ENCODE results near the gene ADGRB2.

Gene ADGRB2

GRCh38 chr1:31731049-31731565, 33.0 kb downstream of the ADGRB2 start:
- Histone ChIP-seq H3K36me3 (ENCODE audit: insufficient read depth, low read length) (no peaks in the 10 kb centered on the region), H3K4me2 (ENCODE audit: low read depth, low read length, poor library complexity, severe bottlenecking) (no peak overlapping the region), H2AFZ (ENCODE audit: low read length) (no peak overlapping the region), H3K4me3 (ENCODE audit: low read length, poor library complexity, severe bottlenecking) (no peak overlapping the region), H3K9me3 (ENCODE audit: insufficient read depth, low read depth, low read length) (no peaks in the 10 kb centered on the region), H3K27me3 (ENCODE audit: insufficient read depth, low read length, poor library complexity, severe bottlenecking) (no peaks in the 10 kb centered on the region), H3K9ac (ENCODE audit: low read depth, low read length, poor library complexity, severe bottlenecking) (no peak overlapping the region), H3K79me2 (ENCODE audit: insufficient read depth, low read length) (no peaks in the 10 kb centered on the region), H4K20me1 (ENCODE audit: insufficient read depth, low read length, poor library complexity, severe bottlenecking) (no peaks in the 10 kb centered on the region), H3F3A (ENCODE audit: low read depth) (no peaks in the 10 kb centered on the region), H3K9me2 (replicated peaks; ENCODE audit: low read depth, low read length) (no peaks in the 10 kb centered on the region), H3K4me1 (ENCODE audit: insufficient read depth, low read length, poor library complexity, severe bottlenecking) (no peaks in the 10 kb centered on the region)
- TF ChIP-seq EZH2phosphoT487 (IDR thresholded peaks at IDR 0.05; ENCODE audit: borderline replicate concordance) = no peak
- no peak for TF ChIP-seq CTCF (conservative IDR thresholded peaks at IDR 0.05; ENCODE audit: low read length)

GRCh38 chr1:31730336-31731048, 33.6 kb downstream of the ADGRB2 start:
- Histone ChIP-seq H3K36me3 (ENCODE audit: insufficient read depth, low read length) (no peaks in the 10 kb centered on the region), H3K4me1 (ENCODE audit: insufficient read depth, low read length, poor library complexity, severe bottlenecking) (no peaks in the 10 kb centered on the region), H2AFZ (ENCODE audit: low read length) (no peak overlapping the region), H3K9me3 (ENCODE audit: insufficient read depth, low read depth, low read length) (no peaks in the 10 kb centered on the region), H3K9ac (ENCODE audit: low read depth, low read length, poor library complexity, severe bottlenecking) (no peak overlapping the region), H3K27me3 (ENCODE audit: insufficient read depth, low read length, poor library complexity, severe bottlenecking) (no peaks in the 10 kb centered on the region), H3K4me3 (ENCODE audit: low read length, poor library complexity, severe bottlenecking) (no peak overlapping the region), H4K20me1 (ENCODE audit: insufficient read depth, low read length, poor library complexity, severe bottlenecking) (no peaks in the 10 kb centered on the region), H3K9me2 (replicated peaks; ENCODE audit: low read depth, low read length) (no peaks in the 10 kb centered on the region), H3F3A (ENCODE audit: low read depth) (no peaks in the 10 kb centered on the region), H3K4me2 (ENCODE audit: low read depth, low read length, poor library complexity, severe bottlenecking) (no peak overlapping the region), H3K79me2 (ENCODE audit: insufficient read depth, low read length) (no peaks in the 10 kb centered on the region)
- TF ChIP-seq CTCF (conservative IDR thresholded peaks at IDR 0.05; ENCODE audit: low read length) (no peak), EZH2phosphoT487 (IDR thresholded peaks at IDR 0.05; ENCODE audit: borderline replicate concordance) (no peak)

GRCh38 chr1:31727849-31728248, 36.3 kb downstream of the ADGRB2 start:
- Histone ChIP-seq H3K4me3 (ENCODE audit: low read length, poor library complexity, severe bottlenecking) (no peak overlapping the region), H3K36me3 (ENCODE audit: insufficient read depth, low read length) (no peaks in the 10 kb centered on the region), H3K9me2 (replicated peaks; ENCODE audit: low read depth, low read length) (no peaks in the 10 kb centered on the region), H3F3A (ENCODE audit: low read depth) (no peaks in the 10 kb centered on the region), H3K9ac (ENCODE audit: low read depth, low read length, poor library complexity, severe bottlenecking) (no peak overlapping the region), H3K4me1 (ENCODE audit: insufficient read depth, low read length, poor library complexity, severe bottlenecking) (no peaks in the 10 kb centered on the region), H2AFZ (ENCODE audit: low read length) (no peak overlapping the region), H3K79me2 (ENCODE audit: insufficient read depth, low read length) (no peaks in the 10 kb centered on the region), H3K9me3 (ENCODE audit: insufficient read depth, low read depth, low read length) (no peaks in the 10 kb centered on the region), H3K27me3 (ENCODE audit: insufficient read depth, low read length, poor library complexity, severe bottlenecking) (no peaks in the 10 kb centered on the region), H3K4me2 (ENCODE audit: low read depth, low read length, poor library complexity, severe bottlenecking) (no peak overlapping the region), H4K20me1 (ENCODE audit: insufficient read depth, low read length, poor library complexity, severe bottlenecking) (no peaks in the 10 kb centered on the region)
- TF ChIP-seq CTCF (conservative IDR thresholded peaks at IDR 0.05; ENCODE audit: low read length) (no peak), EZH2phosphoT487 (IDR thresholded peaks at IDR 0.05; ENCODE audit: borderline replicate concordance) (no peak)

Data from Loucy (cell line).